GM18861 (cell line): ENCODE results near the gene TMEM101.
"Not testable (repeated sequence)": the region's sequence is repeated elsewhere in the genome, so short reads cannot be mapped to it uniquely, and the experiment has no call there.

Experiments
- ATAC-seq: cut with Tn5 transposase; IDR thresholded peaks from one replicate; pipeline ENCODE4 v1.9.1; 2021; ENCODE audit not compliant: unreplicated experiment

The TMEM101 gene

GRCh38 chr17:44024271-44024663, 9.5 kb upstream of the TMEM101 start:
- ATAC-seq, result no peak

GRCh38 chr17:44023545-44024270, 8.9 kb upstream of the TMEM101 start:
- ATAC-seq, result no peak

GRCh38 chr17:44022246-44022645, 7.5 kb upstream of the TMEM101 start:
- ATAC-seq, result no peak

GRCh38 chr17:44021227-44021626, 6.5 kb upstream of the TMEM101 start:
- not testable (repeated sequence) for ATAC-seq

- ATAC-seq, result no peak
These were observed 678 bp downstream of the TMEM101 start for GRCh38 chr17:44014133-44014436.

GRCh38 chr17:44012874-44013273, 1.9 kb downstream of the TMEM101 start:
- no peak for ATAC-seq

- ATAC-seq, result no peak
These were observed 2.4 kb downstream of the TMEM101 start for GRCh38 chr17:44012391-44012790.

- ATAC-seq, result no peak
These were observed 2.9 kb downstream of the TMEM101 start for GRCh38 chr17:44011876-44012275.

- no peak for ATAC-seq
These were observed 3.7 kb downstream of the TMEM101 start for GRCh38 chr17:44010966-44011647.

- ATAC-seq, result no peak
These were observed 6.4 kb downstream of the TMEM101 start for GRCh38 chr17:44008205-44008909.

- no peak for ATAC-seq
These were observed 7.2 kb downstream of the TMEM101 start for GRCh38 chr17:44007346-44008204.

GRCh38 chr17:44006598-44007345, 8.0 kb downstream of the TMEM101 start:
- no peak for ATAC-seq

GRCh38 chr17:44006272-44006597, 8.5 kb downstream of the TMEM101 start:
- no peak for ATAC-seq

GRCh38 chr17:44005527-44006271, 9.1 kb downstream of the TMEM101 start:
- no peak for ATAC-seq

- ATAC-seq, result no peak
These were observed 9.8 kb downstream of the TMEM101 start for GRCh38 chr17:44004761-44005526.

GRCh38 chr17:44004077-44004760, 10.5 kb downstream of the TMEM101 start, which contains the start of gene NAGS:
NAGS (plus strand) TSS chr17:44004622; CDS start chr17:44004664, 42 bp downstream.
- ATAC-seq, result no peak

- no peak for ATAC-seq
These were observed 12.5 kb downstream of the TMEM101 start for GRCh38 chr17:44002141-44002848.

- ATAC-seq, result no peak
These were observed 13.3 kb downstream of the TMEM101 start for GRCh38 chr17:44001461-44001920.
